ENCODE data around the gene FBXL3.
"Not testable (repeated sequence)": the region's sequence is repeated elsewhere in the genome, so short reads cannot be mapped to it uniquely, and the experiment has no call there.

The FBXL3 gene

GRCh38 chr13:77019756-77020155 is 7.2 kb downstream of the FBXL3 start:
- no peak for DNase-seq
- Histone ChIP-seq H3K4me1 (no peaks in the 10 kb centered on the region; the same call in 1 of the 2 replicates), H3K36me3 (peaks cover 47% of the 10 kb centered on the region), H3K27me3 (no peaks in the 10 kb centered on the region), H3K4me3 (ENCODE audit: low read depth, low read length) (no peak overlapping the region), H3K9me3 (no peaks in the 10 kb centered on the region)
- TF ChIP-seq, protein P1, sequence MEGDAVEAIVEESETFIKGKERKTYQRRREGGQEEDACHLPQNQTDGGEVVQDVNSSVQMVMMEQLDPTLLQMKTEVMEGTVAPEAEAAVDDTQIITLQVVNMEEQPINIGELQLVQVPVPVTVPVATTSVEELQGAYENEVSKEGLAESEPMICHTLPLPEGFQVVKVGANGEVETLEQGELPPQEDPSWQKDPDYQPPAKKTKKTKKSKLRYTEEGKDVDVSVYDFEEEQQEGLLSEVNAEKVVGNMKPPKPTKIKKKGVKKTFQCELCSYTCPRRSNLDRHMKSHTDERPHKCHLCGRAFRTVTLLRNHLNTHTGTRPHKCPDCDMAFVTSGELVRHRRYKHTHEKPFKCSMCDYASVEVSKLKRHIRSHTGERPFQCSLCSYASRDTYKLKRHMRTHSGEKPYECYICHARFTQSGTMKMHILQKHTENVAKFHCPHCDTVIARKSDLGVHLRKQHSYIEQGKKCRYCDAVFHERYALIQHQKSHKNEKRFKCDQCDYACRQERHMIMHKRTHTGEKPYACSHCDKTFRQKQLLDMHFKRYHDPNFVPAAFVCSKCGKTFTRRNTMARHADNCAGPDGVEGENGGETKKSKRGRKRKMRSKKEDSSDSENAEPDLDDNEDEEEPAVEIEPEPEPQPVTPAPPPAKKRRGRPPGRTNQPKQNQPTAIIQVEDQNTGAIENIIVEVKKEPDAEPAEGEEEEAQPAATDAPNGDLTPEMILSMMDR (IDR thresholded peaks at IDR 0.05; ENCODE audit: low read depth, low read length): no peak

DNA sequence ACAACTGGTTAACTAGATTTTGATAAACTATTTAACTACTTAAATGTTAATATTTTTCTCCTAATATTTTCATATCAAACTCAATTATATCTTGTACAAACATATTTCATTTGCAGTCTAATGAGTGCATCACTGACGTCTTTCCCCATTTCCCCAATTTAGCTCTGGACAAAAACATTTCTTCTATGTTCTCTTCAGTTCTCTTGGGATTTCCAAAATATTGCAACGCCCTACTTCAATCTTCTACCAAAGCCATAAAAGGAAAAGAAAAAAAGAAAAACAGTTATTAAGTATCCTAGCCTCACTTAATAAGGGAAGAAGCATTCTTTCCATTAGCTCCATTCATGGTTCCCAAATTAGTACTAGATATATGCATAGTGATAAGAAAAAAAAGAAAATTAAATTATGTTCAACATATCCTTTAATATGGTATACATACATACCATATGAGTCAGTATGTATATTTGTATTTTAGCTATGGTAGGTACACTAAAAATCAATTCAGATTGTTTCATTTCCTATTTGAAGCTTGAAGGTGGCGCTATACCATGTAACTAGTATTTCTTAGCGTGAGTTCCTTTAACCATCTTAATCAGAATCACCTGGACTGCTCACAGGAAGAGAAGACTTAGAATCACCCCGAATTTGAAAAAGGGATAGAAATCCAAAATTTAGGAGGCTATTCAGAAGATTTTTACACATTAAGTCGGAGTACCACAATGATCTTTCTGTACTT is 9.9 kb downstream of the FBXL3 start:
- Histone ChIP-seq H3K27me3 (no peaks in the 10 kb centered on the region), H3K9me3 (no peaks in the 10 kb centered on the region), H3K4me3 (ENCODE audit: low read depth, low read length) (no peak overlapping the region), H3K4me1 (no peaks in the 10 kb centered on the region; the same call in 1 of the 2 replicates), H3K36me3 (peaks cover 65% of the 10 kb centered on the region)
- no peak for DNase-seq
- TF ChIP-seq, protein P1 (IDR thresholded peaks at IDR 0.05; ENCODE audit: low read depth, low read length): peak; percentile 14; the same call in 1 of the 2 replicates

DNA sequence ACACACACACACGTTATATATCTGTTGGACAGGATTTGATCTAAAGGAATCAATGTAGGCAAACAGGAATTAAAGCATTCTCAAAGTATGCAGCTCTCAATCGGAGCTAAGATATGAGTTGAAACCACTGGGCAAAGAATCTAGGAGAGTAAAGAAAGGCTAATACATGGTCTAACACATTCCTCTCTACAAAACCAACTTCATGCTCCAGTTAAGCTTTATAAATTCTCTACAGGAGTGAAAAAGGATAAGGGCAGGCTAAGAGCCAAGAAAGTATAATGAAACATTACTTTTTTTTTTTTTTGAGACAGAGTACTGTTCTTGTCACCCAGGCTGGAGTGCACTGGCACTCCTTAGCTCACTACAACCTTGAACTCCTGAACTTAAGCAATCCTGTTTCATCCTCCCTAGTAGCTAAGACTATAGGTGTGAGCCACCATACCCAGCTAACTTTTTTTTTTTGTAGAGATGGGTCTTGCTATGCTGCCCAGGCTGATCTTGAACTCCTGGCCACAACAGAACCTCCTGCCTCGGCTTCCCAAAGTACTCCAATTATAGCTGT is 10.6 kb downstream of the FBXL3 start:
- no peak for DNase-seq

GRCh38 chr13:77014906-77015685 is 11.9 kb downstream of the FBXL3 start:
- no peaks in the 10 kb centered on the region for H3K27me3 ChIP-seq
- TF ChIP-seq, protein P1 (IDR thresholded peaks at IDR 0.05; ENCODE audit: low read depth, low read length): no peak
- H3K4me3 ChIP-seq (ENCODE audit: low read depth, low read length): no peak overlapping the region
- H3K9me3 ChIP-seq: no peaks in the 10 kb centered on the region
- H3K36me3 ChIP-seq: peaks cover 74% of the 10 kb centered on the region
- H3K4me1 ChIP-seq: no peaks in the 10 kb centered on the region; the same call in 1 of the 2 replicates
- DNase-seq: no peak

More for the DNA sequence above, 10.6 kb downstream of the FBXL3 start:
- Histone ChIP-seq H3K27me3 (no peaks in the 10 kb centered on the region), H3K4me1 (no peaks in the 10 kb centered on the region; the same call in 1 of the 2 replicates), H3K36me3 (peaks cover 67% of the 10 kb centered on the region), H3K4me3 (ENCODE audit: low read depth, low read length) (no peak overlapping the region), H3K9me3 (no peaks in the 10 kb centered on the region)
- TF ChIP-seq, protein P1 (IDR thresholded peaks at IDR 0.05; ENCODE audit: low read depth, low read length): no peak

GRCh38 chr13:77013853-77014542 is 13.0 kb downstream of the FBXL3 start:
- no peaks in the 10 kb centered on the region for H3K27me3 ChIP-seq
- TF ChIP-seq, protein P1 (IDR thresholded peaks at IDR 0.05; ENCODE audit: low read depth, low read length): no peak
- no peak for DNase-seq
- H3K4me3 ChIP-seq (ENCODE audit: low read depth, low read length): no peak overlapping the region
- H3K36me3 ChIP-seq: peaks cover 85% of the 10 kb centered on the region
- H3K9me3 ChIP-seq: peaks cover 2% of the 10 kb centered on the region; the same call in 1 of the 2 replicates
- no peaks in the 10 kb centered on the region for H3K4me1 ChIP-seq

GRCh38 chr13:77009719-77010118 is 17.2 kb downstream of the FBXL3 start:
- DNase-seq; H3K27me3 ChIP-seq; H3K4me3 ChIP-seq (ENCODE audit: low read depth, low read length); H3K9me3 ChIP-seq; H3K4me1 ChIP-seq: not testable (repeated sequence)
- H3K36me3 ChIP-seq: peaks cover 72% of the 10 kb centered on the region
